ENCODE data around the gene TALDO1.

DNA sequence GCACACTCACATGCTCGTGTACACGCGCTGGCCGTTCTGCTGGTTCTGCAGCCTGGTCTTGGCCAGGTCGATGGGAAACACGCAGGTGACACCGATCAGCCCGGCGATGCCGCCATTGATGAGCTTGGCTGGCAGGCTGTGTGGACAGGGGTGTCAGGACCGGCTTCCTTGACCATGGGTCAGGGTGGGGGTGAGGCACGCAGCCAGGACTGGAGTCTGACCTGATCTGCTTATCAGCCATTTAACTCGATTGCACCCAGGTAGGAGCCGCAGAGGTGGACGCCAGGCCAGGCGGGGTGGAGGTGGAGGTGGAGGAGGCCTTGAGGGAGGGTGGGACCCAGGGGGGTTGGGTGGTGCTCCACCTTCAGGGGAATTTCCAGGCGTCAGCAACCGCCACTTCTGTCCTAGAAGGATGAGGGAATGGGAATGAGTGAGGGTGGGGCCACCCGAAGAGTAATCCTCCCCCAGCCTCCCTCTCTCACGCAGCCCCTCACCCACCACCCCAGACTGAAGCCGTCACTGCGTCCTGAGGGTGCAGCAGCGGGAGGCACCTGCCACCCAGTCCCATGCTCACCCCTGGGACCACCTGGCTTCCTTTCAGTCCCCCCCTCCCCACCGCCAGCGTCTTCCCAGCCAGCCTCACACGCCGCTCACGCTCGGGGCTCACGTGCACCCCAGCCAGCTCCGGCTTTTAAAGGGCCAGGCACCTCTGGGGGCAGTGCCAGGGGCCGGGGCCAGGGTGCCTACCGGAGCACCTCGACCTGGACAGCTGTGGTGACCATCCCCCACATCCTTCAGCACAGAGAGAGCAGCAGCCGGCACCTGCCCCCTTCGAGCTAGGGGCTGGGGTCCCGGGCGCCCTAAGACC lies 47.7 kb downstream of the TALDO1 start:
- no peak for TF ChIP-seq POLR2A (IDR thresholded peaks at IDR 0.05; ENCODE audit: low read depth, low read length)
- TF ChIP-seq, protein P1, sequence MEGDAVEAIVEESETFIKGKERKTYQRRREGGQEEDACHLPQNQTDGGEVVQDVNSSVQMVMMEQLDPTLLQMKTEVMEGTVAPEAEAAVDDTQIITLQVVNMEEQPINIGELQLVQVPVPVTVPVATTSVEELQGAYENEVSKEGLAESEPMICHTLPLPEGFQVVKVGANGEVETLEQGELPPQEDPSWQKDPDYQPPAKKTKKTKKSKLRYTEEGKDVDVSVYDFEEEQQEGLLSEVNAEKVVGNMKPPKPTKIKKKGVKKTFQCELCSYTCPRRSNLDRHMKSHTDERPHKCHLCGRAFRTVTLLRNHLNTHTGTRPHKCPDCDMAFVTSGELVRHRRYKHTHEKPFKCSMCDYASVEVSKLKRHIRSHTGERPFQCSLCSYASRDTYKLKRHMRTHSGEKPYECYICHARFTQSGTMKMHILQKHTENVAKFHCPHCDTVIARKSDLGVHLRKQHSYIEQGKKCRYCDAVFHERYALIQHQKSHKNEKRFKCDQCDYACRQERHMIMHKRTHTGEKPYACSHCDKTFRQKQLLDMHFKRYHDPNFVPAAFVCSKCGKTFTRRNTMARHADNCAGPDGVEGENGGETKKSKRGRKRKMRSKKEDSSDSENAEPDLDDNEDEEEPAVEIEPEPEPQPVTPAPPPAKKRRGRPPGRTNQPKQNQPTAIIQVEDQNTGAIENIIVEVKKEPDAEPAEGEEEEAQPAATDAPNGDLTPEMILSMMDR (IDR thresholded peaks at IDR 0.05; ENCODE audit: extremely low read depth in 1 of 2, insufficient read depth in 1 of 2, low read depth in 1 of 2, low read length in 2 of 2): no peak

Data from endothelial cell of umbilical vein (primary cell).